ENCODE results near the gene IGFBP3.
A peak's percentile ranks its signal among the peaks of the same experiment; 100 is the strongest.
"Not testable (repeated sequence)": the region's sequence is repeated elsewhere in the genome, so short reads cannot be mapped to it uniquely, and the experiment has no call there.

IGFBP3 gene

GRCh38 chr7:45920502-45921380, at the start of gene IGFBP3:
Gene IGFBP3 (minus strand): TSS chr7:45921272. CDS start chr7:45921140, 132 bp downstream.
- peak; percentile 63 for DNase-seq

DNA sequence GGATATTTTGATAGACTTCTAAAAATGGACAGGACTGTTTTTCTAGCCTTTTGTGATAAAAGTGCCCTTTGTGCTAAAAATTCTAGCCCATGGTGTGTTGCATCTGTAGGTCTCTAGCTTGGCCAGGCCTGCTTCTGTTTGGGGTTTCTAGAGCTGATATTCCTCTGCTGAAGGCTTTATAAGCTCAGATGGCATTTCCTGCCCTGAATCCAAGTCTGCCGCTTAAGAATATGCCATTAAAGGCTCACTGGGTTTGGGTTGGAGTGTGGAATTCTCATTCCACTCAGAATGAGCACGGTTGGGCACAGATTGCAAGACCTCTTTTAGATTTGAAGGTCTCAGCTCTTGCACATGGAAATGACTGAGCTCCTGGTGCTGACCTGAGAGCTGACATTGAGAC, 49.4 kb upstream of the IGFBP3 start:
- no peak for DNase-seq

DNA sequence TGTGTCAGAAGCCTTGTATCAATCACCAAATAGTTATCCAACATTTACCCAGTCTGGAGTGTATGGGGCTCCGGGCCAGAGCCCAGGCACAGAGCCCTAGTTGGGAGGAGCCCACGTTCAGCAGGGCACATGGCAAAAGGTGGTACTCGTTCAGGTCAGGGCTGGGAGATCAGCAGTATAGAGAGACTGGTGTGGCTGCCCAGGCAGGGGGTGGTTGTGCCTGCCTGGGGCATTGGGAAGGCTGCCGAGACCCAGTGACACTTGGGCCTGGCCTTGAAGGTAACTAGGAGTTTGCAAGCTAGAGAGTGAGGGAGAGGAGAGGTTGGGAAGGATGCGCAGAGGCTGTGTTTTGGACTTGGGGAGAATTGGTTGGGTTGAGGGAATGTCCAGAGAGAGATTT, 48.9 kb upstream of the IGFBP3 start:
- DNase-seq: no peak

- DNase-seq: no peak
Measured at GRCh38 chr7:45968856-45969541, 47.9 kb upstream of the IGFBP3 start.

- no peak for DNase-seq
Measured at GRCh38 chr7:45968312-45968711, 47.2 kb upstream of the IGFBP3 start.

- no peak for DNase-seq
Measured at GRCh38 chr7:45967591-45968157, 46.6 kb upstream of the IGFBP3 start.

GRCh38 chr7:45962861-45963260, 41.8 kb upstream of the IGFBP3 start:
- peak; percentile 4 for DNase-seq

DNA sequence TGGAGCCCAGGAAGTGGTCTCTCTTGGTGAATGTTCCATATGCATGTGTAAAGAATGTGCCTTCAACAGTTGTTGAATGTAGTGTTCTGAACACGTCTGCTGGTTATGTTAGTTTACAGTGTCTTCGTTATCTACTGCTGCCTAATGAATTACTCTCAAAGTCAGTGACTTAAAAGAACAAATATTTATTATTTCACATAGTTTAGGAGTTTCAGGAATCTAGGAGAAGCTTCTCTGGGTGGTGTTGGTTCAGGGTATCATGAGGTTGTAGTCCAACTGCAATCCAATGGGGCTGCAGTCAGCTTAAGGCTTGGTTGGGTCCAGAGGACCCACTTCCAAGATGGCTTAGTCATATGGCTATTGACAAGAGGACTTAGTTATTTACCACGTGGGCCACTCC, 36.6 kb upstream of the IGFBP3 start:
- no peak for DNase-seq

- no peak for DNase-seq
Measured at GRCh38 chr7:45955286-45955685, 34.2 kb upstream of the IGFBP3 start.

DNA sequence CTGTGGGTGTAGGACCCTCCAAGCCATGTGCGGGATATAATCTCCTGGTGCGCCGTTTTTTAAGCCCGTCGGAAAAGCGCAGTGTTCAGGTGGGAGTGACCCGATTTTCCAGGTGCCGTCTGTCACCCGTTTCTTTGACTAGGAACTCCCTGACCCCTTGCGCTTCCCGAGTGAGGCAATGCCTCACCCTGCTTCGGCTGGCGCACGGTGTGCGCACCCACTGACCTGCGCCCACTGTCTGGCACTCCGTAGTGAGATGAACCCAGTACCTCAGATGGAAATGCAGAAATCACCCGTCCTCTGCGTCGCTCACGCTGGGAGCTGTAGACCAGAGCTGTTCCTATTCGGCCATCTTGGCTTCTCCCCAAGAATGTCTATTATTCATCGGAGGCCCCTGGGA, 32.0 kb upstream of the IGFBP3 start:
- DNase-seq: not testable (repeated sequence)

DNA sequence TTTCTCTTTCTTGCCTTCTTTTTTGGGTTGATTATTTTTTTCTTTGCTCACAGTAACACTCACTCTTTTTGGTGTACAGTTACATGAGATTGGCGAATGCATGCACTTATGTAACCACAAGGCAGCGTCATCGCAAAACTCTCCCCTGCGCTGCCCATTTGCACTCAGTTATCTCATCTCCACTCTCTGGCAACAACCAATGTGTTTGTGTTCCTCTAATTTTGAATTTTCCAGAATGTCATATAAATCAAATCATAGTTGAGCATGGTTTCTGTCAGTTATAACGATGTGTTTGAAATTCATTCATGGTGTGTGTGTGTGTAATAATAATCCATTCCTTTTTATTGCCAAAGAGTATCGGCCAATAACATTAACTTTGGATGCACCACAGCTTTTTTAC, 23.0 kb upstream of the IGFBP3 start:
- no peak for DNase-seq

DNA sequence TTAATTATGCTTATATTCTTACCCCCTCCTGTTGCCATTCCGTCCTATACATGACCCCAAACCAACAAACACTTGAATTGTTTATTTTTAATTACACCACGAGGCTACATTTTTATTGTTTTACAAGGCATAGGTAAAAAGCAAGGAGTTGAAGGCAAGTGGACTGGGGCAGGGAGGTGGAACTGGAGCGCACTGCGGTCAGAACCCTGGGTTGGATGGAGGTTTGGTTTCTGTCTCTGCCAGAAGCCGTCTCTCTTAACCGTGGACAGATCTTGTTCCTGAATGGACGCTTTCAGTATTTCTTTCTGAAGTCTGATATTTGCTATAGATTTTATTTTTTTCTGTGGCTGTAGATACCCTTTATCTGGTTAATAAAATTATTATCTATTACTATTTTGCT, 19.9 kb upstream of the IGFBP3 start:
- DNase-seq: no peak

GRCh38 chr7:45940237-45940781, 19.2 kb upstream of the IGFBP3 start:
- not testable (repeated sequence) for DNase-seq

DNA sequence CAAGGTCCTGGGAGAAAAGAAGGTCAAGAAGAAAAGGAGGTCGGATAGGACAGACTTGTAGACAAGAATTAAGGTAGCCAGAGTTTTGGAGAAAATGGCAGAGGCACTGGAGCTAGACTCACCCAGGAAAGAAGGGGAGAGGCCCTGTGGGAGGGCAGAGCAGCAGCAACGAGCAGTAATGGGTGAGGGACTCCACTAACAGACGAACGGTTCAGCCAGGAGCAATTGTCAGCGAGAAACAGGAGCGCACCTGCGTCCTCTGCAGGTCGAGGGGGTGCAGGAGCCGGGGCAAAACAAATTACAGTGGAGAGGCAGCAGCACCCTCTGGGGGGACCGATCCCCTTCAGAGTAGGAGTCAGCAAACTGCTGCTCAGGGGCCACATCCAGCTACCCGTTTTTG, 18.5 kb upstream of the IGFBP3 start:
- DNase-seq: no peak

GRCh38 chr7:45938626-45939302, 17.7 kb upstream of the IGFBP3 start:
- DNase-seq: peak; percentile 52

- no peak for DNase-seq
Measured at GRCh38 chr7:45937862-45938261, 16.8 kb upstream of the IGFBP3 start.

- no peak for DNase-seq
Measured at GRCh38 chr7:45937301-45937700, 16.2 kb upstream of the IGFBP3 start.

DNA sequence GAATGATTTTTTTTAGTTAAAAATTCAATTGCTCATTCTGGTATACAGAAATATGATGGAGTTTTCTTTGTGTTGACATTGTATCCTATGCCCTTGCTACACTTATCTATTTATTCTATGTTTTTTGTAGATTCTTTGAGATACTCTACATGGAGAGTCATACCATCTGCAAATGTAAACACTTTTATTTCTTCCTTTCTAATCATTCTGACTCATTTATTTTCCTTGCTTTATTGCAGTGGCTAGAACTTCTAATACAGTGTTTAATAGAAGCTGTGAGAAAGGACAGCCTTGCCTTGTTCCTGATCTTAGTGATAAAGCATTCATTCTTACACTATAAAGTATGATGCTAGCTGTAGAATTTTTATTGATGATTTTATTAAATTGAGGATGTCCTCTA, 9.9 kb upstream of the IGFBP3 start:
- no peak for DNase-seq

- DNase-seq: no peak
Measured at GRCh38 chr7:45927721-45928120, 6.6 kb upstream of the IGFBP3 start.

GRCh38 chr7:45924283-45924682, 3.2 kb upstream of the IGFBP3 start:
- peak; percentile 10 for DNase-seq

- no peak for DNase-seq
Measured at GRCh38 chr7:45923818-45924217, 2.7 kb upstream of the IGFBP3 start.

DNA sequence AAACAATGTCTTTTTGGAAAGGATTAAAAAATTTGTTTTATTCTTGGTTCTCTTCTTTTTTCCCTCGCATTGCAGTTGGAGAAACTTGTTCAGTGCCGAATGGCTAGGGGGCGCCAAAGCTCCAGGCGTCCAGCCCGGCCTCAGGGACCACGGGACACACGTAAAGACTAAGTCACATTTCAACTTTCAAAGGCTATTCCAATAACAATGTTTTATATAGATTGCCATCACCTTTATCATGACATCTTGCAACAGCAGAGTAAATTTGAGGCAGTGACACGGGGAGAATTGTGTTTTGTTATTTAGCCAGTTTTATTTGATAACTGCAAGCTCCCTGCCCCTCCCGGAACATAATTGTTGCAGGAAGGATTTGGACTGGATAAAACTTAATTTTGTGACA, 2.2 kb upstream of the IGFBP3 start:
- peak; percentile 76 for DNase-seq

DNA sequence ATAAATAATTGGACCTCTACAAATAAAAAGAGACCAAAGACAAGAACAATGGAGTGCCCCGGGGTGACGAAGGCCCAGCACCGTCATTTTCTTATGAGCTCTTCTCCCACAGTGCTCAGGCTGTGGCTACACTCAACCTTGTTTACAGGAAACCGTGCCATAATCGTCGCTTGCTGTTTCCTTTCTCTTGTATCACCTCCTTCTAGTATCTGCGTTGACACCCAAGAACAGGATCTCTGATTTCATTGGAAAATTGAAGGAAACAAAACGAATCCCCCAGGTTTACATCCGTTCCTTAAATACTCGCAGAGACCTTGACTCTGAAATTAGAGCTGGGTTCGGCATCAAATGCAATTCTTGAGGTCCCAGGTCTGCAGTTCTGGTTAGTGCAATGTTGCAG, 1.7 kb upstream of the IGFBP3 start:
- DNase-seq: no peak
